Adrenal gland (tissue), 5 donors: ENCODE results near the gene NR5A2.

Source experiments
- CTCF ChIP-seq, 6 experiments: fragments of 450-650 bp in 4 of 6; fragments of 200-600 bp in 2 of 6; sonication (generic) in 1 of 6; IDR thresholded peaks; 1 replicate in 5 of 6; 2 replicates in 1 of 6; pipeline versions ENCODE4 v1.5.1 to v1.8.0; 2016 to 2021; ENCODE audit warnings: antibody characterized with exemption in 6 of 6, mild to moderate bottlenecking in 2 of 6, moderate library complexity in 1 of 6
- POLR2A ChIP-seq, 2 donors: fragments of 450-650 bp; IDR thresholded peaks; one replicate each; pipeline ENCODE4 v1.6.1; 2017; ENCODE audit warnings: antibody characterized with exemption in 2 of 2, mild to moderate bottlenecking in 2 of 2, moderate library complexity in 1 of 2
- donor health status: DM: no; HTN: no; CAD: no.

- TF ChIP-seq CTCF (IDR thresholded peaks at IDR 0.05) (no peak), POLR2A (IDR thresholded peaks at IDR 0.05) (no peak)
Measured at GRCh38 chr1:200041337-200042118, 14.0 kb downstream of the NR5A2 start.
